SKM-1 (cell line): ENCODE data around the gene KIFC3.
"Not testable (repeated sequence)": the region's sequence is repeated elsewhere in the genome, so short reads cannot be mapped to it uniquely, and the experiment has no call there.

Experiments
- DNase-seq: peaks from one replicate; lab custom pipeline; 2025; ENCODE audit not compliant: unreplicated experiment; lab: John Stamatoyannopoulos, UW

Gene KIFC3

DNA sequence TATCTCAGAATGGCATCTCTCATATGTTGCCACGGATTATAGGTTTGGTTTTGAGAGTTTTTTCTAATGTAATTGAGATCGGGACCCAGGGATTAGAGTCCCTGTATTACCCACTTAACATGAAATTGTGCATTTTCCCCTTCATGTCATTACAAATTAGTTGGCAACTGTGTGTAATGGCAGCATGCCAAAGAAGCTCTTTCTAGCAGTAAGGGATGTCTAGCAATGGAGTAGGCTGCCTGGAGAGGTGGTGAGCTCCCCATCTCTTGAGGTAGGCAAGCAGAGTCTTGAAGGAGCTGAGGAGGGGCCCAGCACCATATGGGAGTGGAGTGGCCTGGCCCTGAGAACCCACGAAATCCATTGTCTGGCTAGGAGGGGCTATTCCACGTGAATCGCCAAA, 76.7 kb downstream of the KIFC3 start:
- no peak for DNase-seq

- no peak for DNase-seq
Observed at GRCh38 chr16:57725151-57725550, 77.1 kb downstream of the KIFC3 start.

GRCh38 chr16:57724531-57724930, 77.8 kb downstream of the KIFC3 start:
- no peak for DNase-seq

DNA sequence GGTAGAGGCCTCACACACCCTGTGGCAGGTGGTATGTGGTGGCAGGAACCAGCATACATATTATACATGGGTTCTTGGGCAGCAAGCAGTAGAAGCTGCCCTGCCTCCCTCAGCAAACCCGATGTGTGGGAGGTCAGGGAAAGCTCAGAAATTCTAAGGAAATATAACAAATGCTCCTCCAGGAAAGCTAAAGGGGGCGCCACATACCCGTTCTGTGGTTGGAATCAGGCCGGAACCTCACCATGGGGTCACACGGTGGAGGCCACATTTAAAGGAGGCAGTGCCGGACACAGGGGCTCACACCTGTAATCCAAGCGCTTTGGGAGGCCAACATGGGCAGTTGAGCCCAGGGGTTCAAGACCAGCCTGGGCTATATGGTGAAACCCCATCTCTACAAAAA, 79.1 kb downstream of the KIFC3 start:
- no peak for DNase-seq

DNA sequence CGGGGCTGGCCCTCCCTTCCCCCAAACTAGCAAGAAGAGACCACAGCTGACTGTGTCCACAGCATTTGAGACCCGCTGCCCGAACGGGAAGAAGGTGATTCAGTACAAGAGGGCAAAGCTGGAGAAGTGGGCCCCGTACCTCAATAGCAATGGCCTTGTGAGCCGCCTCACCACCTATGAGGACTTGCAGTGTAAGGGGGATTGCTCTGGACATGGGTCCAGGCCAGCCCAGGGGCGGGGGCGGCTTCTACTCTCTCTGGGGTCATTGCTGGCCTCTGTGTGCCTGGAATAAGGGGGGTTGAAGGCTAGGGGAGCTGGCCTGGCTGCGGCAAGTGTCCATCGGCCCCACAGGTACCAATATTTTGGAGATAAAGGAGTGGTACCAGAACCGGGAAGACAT, 79.6 kb downstream of the KIFC3 start:
- no peak for DNase-seq

- no peak for DNase-seq
Observed at GRCh38 chr16:57722210-57722499, 80.1 kb downstream of the KIFC3 start.

- DNase-seq, result no peak
Observed at GRCh38 chr16:57721356-57722209, 80.7 kb downstream of the KIFC3 start.

GRCh38 chr16:57720142-57720575, 82.1 kb downstream of the KIFC3 start:
- peak; percentile 23 for DNase-seq

DNA sequence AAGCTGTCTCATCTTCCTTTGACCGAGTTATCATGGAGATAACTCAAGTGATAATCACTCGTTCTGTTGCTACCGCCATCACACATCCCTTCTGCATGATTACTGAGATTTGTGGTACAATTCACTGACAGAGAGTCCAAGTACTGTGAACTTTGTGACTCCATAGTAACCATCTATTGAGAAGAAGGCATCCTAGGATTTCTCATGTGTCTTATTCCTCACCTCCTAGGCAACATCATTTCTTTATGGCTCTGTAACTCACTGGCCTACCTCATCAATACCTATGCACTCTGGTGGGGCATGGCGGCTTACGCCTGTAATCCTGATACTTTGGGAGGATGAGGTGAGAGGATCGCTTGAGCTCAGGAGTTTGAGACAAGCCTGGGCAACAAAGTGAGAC, 88.2 kb downstream of the KIFC3 start:
- DNase-seq, result no peak

GRCh38 chr16:57713596-57713995, 88.7 kb downstream of the KIFC3 start:
- no peak for DNase-seq

DNA sequence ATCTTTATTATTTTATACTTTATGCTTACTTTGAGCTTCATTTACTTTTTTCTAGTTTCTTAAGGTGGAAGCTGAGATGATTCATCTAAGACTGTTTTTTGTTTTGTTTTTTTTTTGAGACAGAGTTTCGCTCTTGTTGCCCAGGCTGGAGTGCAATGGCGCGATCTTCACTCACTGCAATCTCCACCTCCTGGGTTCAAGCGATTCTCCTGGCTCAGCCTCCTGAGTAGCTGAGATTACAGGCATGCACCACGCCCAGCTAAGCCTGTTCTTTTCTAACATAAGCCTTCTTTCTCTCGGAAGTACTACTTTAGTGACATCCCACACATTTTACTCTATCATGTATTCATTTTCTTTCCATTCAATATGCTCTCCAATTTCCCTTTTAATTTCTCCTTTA, 89.7 kb downstream of the KIFC3 start:
- DNase-seq, result not testable (repeated sequence)

- no peak for DNase-seq
Observed at GRCh38 chr16:57711993-57712392, 90.3 kb downstream of the KIFC3 start.

- no peak for DNase-seq
Observed at GRCh38 chr16:57711346-57711745, 90.9 kb downstream of the KIFC3 start.

DNA sequence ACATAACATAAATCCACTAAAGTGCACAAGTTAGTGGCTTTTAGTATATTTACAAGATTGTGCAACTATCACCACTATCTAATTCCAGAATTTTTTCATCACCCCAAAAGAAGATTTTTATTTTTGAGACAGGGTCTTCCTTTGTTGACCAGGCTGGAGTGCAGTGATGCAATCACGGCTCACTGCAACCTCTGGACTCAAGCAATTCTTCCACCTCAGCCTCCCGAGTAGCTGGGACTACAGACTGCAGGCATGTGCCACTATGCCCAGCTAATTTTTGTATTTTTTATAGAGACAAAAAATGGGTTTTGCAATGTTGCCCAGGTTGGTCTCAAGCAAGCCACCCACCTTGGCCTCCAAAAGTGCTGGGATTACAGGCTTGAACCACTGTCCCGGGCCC, 92.6 kb downstream of the KIFC3 start:
- no peak for DNase-seq
